Activated CD4-positive, alpha-beta T cell treated with anti-CD3 and anti-CD28 coated beads, Interleukin-2, amount 50 U/mL, for 24 hours (primary cell): ENCODE measurements around the gene MAPKAP1.

Source experiments
- DNase-seq, 2 donors: peaks; one replicate each; pipeline ENCODE4 v3.0.0-alpha.2; 2020; ENCODE audit warnings: low read depth in 1 of 2, low spot score in 1 of 2

Gene MAPKAP1

GRCh38 chr9:125492719-125493118, 214.3 kb downstream of the MAPKAP1 start:
- no peak for DNase-seq

GRCh38 chr9:125487842-125488241, 219.2 kb downstream of the MAPKAP1 start:
- DNase-seq = no peak

- no peak for DNase-seq
Observed at GRCh38 chr9:125486576-125486975, 220.4 kb downstream of the MAPKAP1 start.

- DNase-seq = no peak
Observed at GRCh38 chr9:125486152-125486508, 220.9 kb downstream of the MAPKAP1 start.

GRCh38 chr9:125485471-125486151, 221.4 kb downstream of the MAPKAP1 start:
- DNase-seq = no peak

- DNase-seq = no peak
Observed at GRCh38 chr9:125484350-125485282, 222.4 kb downstream of the MAPKAP1 start.

GRCh38 chr9:125483697-125484096, 223.3 kb downstream of the MAPKAP1 start:
- no peak for DNase-seq

GRCh38 chr9:125479846-125480615, 227.0 kb downstream of the MAPKAP1 start:
- no peak for DNase-seq

- DNase-seq = no peak
Observed at GRCh38 chr9:125477089-125477544, 229.9 kb downstream of the MAPKAP1 start.

- no peak for DNase-seq
Observed at GRCh38 chr9:125476645-125477044, 230.4 kb downstream of the MAPKAP1 start.

- DNase-seq = no peak
Observed at GRCh38 chr9:125475385-125475784, 231.6 kb downstream of the MAPKAP1 start.

- no peak for DNase-seq
Observed at GRCh38 chr9:125472926-125473701, 233.9 kb downstream of the MAPKAP1 start.

GRCh38 chr9:125472562-125472925, 234.5 kb downstream of the MAPKAP1 start:
- DNase-seq = no peak

GRCh38 chr9:125470767-125471580, 236.0 kb downstream of the MAPKAP1 start:
- no peak for DNase-seq

GRCh38 chr9:125470189-125470588, 236.8 kb downstream of the MAPKAP1 start:
- DNase-seq = no peak

- no peak for DNase-seq
Observed at GRCh38 chr9:125468646-125469045, 238.4 kb downstream of the MAPKAP1 start.

GRCh38 chr9:125467116-125467740, 239.8 kb downstream of the MAPKAP1 start:
- DNase-seq = no peak

- DNase-seq = no peak
Observed at GRCh38 chr9:125466411-125466810, 240.6 kb downstream of the MAPKAP1 start.

GRCh38 chr9:125464591-125465385, 242.2 kb downstream of the MAPKAP1 start:
- DNase-seq = no peak
